DOHH2 (cell line): ENCODE data around the gene ROBO1.

Source experiments
- EZH2phosphoT487 ChIP-seq: fragments of 200-600 bp; sonication (generic); IDR thresholded peaks from 2 replicates; pipeline ENCODE4 v1.6.1; 2017; ENCODE audit warnings: borderline replicate concordance, mild to moderate bottlenecking, antibody characterized with exemption, low read length, moderate library complexity, mixed read lengths
- TF ChIP-seq, protein P1 (sequence below): fragments of 200-600 bp; sonication (generic); IDR thresholded peaks from one replicate; pipeline ENCODE4 v1.5.1; 2014; ENCODE audit warnings: antibody characterized with exemption, mild to moderate bottlenecking, low read depth, low read length; ENCODE audit not compliant: poor library complexity, severe bottlenecking

DNA sequence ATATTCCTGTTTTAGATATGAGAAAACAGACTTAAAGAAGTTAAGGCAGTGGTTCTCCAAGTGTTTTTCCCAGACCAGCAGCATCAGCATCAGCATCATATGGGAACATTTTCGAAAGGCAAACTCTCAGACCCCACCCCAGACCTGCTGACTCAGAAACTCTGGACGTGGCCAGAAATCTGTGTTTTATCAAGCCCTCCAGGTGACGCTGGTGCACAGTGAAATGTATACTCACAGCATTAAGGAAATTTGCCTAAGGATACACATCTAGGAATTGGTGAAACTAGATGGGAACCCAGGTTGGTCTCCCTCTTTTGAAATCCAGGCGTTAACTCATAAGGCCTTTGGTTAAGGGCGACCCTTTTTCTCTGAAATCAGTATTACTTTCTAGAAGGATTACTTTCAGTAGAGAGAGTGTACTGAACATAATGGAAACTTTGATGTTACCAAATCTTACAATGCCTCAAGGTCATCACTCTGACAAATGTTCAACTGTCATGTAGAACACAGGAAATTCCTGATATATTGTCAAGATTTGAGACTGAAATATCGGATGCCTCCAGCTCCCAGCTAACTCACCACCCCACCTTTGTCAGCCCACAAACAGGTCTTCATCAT is 910.2 kb downstream of the ROBO1 start:
- TF ChIP-seq, protein P1, sequence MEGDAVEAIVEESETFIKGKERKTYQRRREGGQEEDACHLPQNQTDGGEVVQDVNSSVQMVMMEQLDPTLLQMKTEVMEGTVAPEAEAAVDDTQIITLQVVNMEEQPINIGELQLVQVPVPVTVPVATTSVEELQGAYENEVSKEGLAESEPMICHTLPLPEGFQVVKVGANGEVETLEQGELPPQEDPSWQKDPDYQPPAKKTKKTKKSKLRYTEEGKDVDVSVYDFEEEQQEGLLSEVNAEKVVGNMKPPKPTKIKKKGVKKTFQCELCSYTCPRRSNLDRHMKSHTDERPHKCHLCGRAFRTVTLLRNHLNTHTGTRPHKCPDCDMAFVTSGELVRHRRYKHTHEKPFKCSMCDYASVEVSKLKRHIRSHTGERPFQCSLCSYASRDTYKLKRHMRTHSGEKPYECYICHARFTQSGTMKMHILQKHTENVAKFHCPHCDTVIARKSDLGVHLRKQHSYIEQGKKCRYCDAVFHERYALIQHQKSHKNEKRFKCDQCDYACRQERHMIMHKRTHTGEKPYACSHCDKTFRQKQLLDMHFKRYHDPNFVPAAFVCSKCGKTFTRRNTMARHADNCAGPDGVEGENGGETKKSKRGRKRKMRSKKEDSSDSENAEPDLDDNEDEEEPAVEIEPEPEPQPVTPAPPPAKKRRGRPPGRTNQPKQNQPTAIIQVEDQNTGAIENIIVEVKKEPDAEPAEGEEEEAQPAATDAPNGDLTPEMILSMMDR: no peak
- TF ChIP-seq EZH2phosphoT487: no peak
